HEK293T (cell line): Measurements from ENCODE around the gene CLEC2A.

Source experiments
- BHLHE40 ChIP-seq: fragments of 450-650 bp; IDR thresholded peaks from 2 replicates; pipeline ENCODE4 v1.6.1; 2016; ENCODE audit warnings: mild to moderate bottlenecking, moderate library complexity, borderline replicate concordance
- CTBP1 ChIP-seq: fragments of 450-650 bp; IDR thresholded peaks from 2 replicates; pipeline ENCODE4 v1.6.1; 2016; ENCODE audit warnings: borderline replicate concordance
- FOXA1 ChIP-seq: fragments of 450-650 bp; IDR thresholded peaks from 2 replicates; pipeline ENCODE4 v1.6.1; 2016; ENCODE audit warnings: mild to moderate bottlenecking
- FOXK2 ChIP-seq: fragments of 450-650 bp; IDR thresholded peaks from 2 replicates; pipeline ENCODE4 v1.6.1; 2016; ENCODE audit warnings: mild to moderate bottlenecking
- FOXM1 ChIP-seq: fragments of 450-650 bp; IDR thresholded peaks from 2 replicates; pipeline ENCODE4 v1.6.1; 2017; ENCODE audit warnings: mild to moderate bottlenecking, borderline replicate concordance
- HDGF ChIP-seq: fragments of 450-650 bp; IDR thresholded peaks from 2 replicates; pipeline ENCODE4 v1.6.1; 2017; ENCODE audit warnings: antibody characterized with exemption, borderline replicate concordance
- NFRKB ChIP-seq: fragments of 450-650 bp; IDR thresholded peaks from 2 replicates; pipeline ENCODE4 v1.6.1; 2016; ENCODE audit warnings: mild to moderate bottlenecking, moderate library complexity
- SP1 ChIP-seq: fragments of 450-650 bp; IDR thresholded peaks from 2 replicates; pipeline ENCODE4 v1.6.1; 2017
- SUZ12 ChIP-seq: fragments of 450-650 bp; IDR thresholded peaks from 2 replicates; pipeline ENCODE4 v1.6.1; 2016; ENCODE audit warnings: mild to moderate bottlenecking
- TF ChIP-seq, protein P1 (sequence below): fragments of 450-650 bp; IDR thresholded peaks from 2 replicates; pipeline ENCODE4 v1.6.1; 2016

DNA sequence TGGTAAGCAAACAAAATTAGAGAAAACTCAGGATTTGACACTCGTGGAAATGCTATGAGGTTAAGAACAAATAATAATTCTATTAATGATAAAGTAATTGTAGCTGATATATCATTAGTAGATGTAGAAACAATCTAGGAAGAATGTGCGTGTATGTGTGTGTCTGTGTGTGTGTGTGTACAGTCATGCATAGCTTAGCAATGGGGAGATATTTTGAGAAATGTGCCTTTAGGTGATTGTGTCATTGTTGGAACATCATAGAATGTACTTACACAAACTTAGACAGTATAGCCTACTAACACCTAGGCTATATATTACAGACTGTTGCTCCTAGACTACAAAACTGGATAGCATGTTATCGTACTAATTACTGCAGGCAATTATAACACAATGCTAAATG is 5.3 kb downstream of the CLEC2A start:
- TF ChIP-seq, protein P1, sequence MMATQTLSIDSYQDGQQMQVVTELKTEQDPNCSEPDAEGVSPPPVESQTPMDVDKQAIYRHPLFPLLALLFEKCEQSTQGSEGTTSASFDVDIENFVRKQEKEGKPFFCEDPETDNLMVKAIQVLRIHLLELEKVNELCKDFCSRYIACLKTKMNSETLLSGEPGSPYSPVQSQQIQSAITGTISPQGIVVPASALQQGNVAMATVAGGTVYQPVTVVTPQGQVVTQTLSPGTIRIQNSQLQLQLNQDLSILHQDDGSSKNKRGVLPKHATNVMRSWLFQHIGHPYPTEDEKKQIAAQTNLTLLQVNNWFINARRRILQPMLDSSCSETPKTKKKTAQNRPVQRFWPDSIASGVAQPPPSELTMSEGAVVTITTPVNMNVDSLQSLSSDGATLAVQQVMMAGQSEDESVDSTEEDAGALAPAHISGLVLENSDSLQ = no peak
- TF ChIP-seq FOXM1 = no peak
- TF ChIP-seq SUZ12 = no peak
- TF ChIP-seq BHLHE40 = no peak
- TF ChIP-seq FOXK2 = no peak
- TF ChIP-seq NFRKB = no peak
- TF ChIP-seq HDGF = no peak
- no peak for TF ChIP-seq CTBP1
- no peak for TF ChIP-seq FOXA1
- no peak for TF ChIP-seq SP1
